Mucosa of descending colon (tissue), 3 donors: Measurements from ENCODE around the gene DNAJC15. TPM values are rescaled to one million over a fixed set of nuclear protein-coding genes. Genes with fewer than 3 reads are reported as not detected.

Experiments used
- ATAC-seq: fragments of 200-7000 bp; cut with Tn5 transposase; one replicate; pipeline ENCODE4 v1.9.1; 2020; ENCODE audit warnings: mild to moderate bottlenecking, moderate library complexity
- DNase-seq, 3 donors: peaks; one replicate each; pipeline ENCODE4 v3.0.0-alpha.2; 2020
- H3K36me3 ChIP-seq: fragments of 200-600 bp; one replicate; pipeline ENCODE4 v1.8.0; 2021; ENCODE audit warnings: low read depth, mild to moderate bottlenecking
- H3K4me1 ChIP-seq: fragments of 200-600 bp; one replicate; pipeline ENCODE4 v1.8.0; 2021; ENCODE audit warnings: low read depth, mild to moderate bottlenecking
- H3K4me3 ChIP-seq: fragments of 200-600 bp; one replicate; pipeline ENCODE4 v1.8.0; 2021; ENCODE audit warnings: mild to moderate bottlenecking
- H3K9me3 ChIP-seq: fragments of 200-600 bp; one replicate; pipeline ENCODE4 v1.8.0; 2021; ENCODE audit warnings: mild to moderate bottlenecking
- CTCF ChIP-seq: fragments of 200-600 bp; IDR thresholded peaks from one replicate; pipeline ENCODE4 v1.8.0; 2022; ENCODE audit warnings: antibody characterized with exemption, mild to moderate bottlenecking
- intact Hi-C, 2 donors: fragments of 100-400 bp; cut with DNase I in 1 of 2; cut with micrococcal nuclease in 1 of 2; formaldehyde crosslinking; loops; one replicate each; pipeline versions ENCODE4 v1.11.0 to v1.11.1; 2022; cut with DNase I, micrococcal nuclease
- total RNA-seq, 3 donors: library from RNA; stranded (reverse); fragmentation: NEBNext Ultra II Directional in 2 of 3; extraction: Animal tissue kit (Norgen Biotek cat#: 25700) in 2 of 3; gene quantifications; one replicate each; pipeline versions ENCODE4 v1.2.1 to v1.2.4, GENCODE V29; 2021 to 2023
- donor health status: DM: no; HTN: no; CAD: no; lungs with moderate emphysema.
- donor health status: DM: no; HTN: no; CAD: no.
- donor health status: DM: no; HTN: yes; CAD: no.

DNAJC15 gene
- total RNA-seq, 3 donors from 2014 or later: 15.9 to 29.7 (median 27.2) TPM

- Histone ChIP-seq H3K4me1 (peaks cover 26% of the 10 kb centered on the region), H3K4me3 (peak within 1 kb of the TSS; percentile 43), H3K36me3 (no peaks in the 10 kb centered on the region), H3K9me3 (no peaks in the 10 kb centered on the region)
- TF ChIP-seq CTCF: no peak
- peak; percentile 91 for ATAC-seq
- DNase-seq: peak; percentile 81 to 87 (median 82)
- intact Hi-C loops: no loop called here
Observed at GRCh38 chr13:42991898-42992763, 31.3 kb upstream of the DNAJC15 start, which contains the start of gene EPSTI1. TSS of gene EPSTI1 (minus strand) at chr13:42992241. CDS start at chr13:42992165, 76 bp downstream.

GRCh38 chr13:42992764-42993122, 30.6 kb upstream of the DNAJC15 start:
- ATAC-seq (no peak), DNase-seq (no peak)
- Histone ChIP-seq H3K4me3 (peak overlapping the region; percentile 43), H3K36me3 (no peaks in the 10 kb centered on the region), H3K4me1 (peaks cover 26% of the 10 kb centered on the region), H3K9me3 (no peaks in the 10 kb centered on the region)
- intact Hi-C loops: no loop called here
- TF ChIP-seq CTCF: no peak

- peaks cover 24% of the 10 kb centered on the region for H3K4me1 ChIP-seq
- no peaks in the 10 kb centered on the region for H3K9me3 ChIP-seq
- intact Hi-C loops: no loop called here
- no peak for ATAC-seq
- H3K4me3 ChIP-seq: no peak overlapping the region
- TF ChIP-seq CTCF: no peak
- H3K36me3 ChIP-seq: no peaks in the 10 kb centered on the region
- DNase-seq: no peak
Observed at GRCh38 chr13:42994878-42995277, 28.5 kb upstream of the DNAJC15 start.

GRCh38 chr13:42996584-42996983, 26.8 kb upstream of the DNAJC15 start:
- Histone ChIP-seq H3K9me3 (no peaks in the 10 kb centered on the region), H3K36me3 (no peaks in the 10 kb centered on the region), H3K4me1 (peaks cover 7% of the 10 kb centered on the region), H3K4me3 (no peak overlapping the region)
- TF ChIP-seq CTCF: no peak
- no peak for ATAC-seq
- intact Hi-C loops: no loop called here
- no peak for DNase-seq

- H3K36me3 ChIP-seq: no peaks in the 10 kb centered on the region
Observed at GRCh38 chr13:42997381-42997780, 26.0 kb upstream of the DNAJC15 start.

More at GRCh38 chr13:42997381-42997780, 26.0 kb upstream of the DNAJC15 start:
- intact Hi-C loops: no loop called here
- no peak for TF ChIP-seq CTCF
- Histone ChIP-seq H3K4me3 (no peak overlapping the region), H3K4me1 (peaks cover 1% of the 10 kb centered on the region), H3K9me3 (no peaks in the 10 kb centered on the region)
- ATAC-seq (no peak), DNase-seq (no peak)
